GM06990 (cell line): Measurements from ENCODE around the gene ING3.
"Not testable (repeated sequence)": the region's sequence is repeated elsewhere in the genome, so short reads cannot be mapped to it uniquely, and the experiment has no call there.

Experiments
- DNase-seq: peaks from one replicate; pipeline ENCODE4 v3.0.0-alpha.2; 2011; ENCODE audit not compliant: insufficient read length; ENCODE audit errors: extremely low read depth
- H3K27me3 ChIP-seq: replicated peaks from 2 replicates; pipeline ENCODE4 v1.6.0; 2011; ENCODE audit warnings: low read length; ENCODE audit not compliant: control insufficient read depth, insufficient read depth
- H3K36me3 ChIP-seq: 2 replicates; pipeline ENCODE4 v1.5.1; 2011; ENCODE audit warnings: low read length; ENCODE audit not compliant: control insufficient read depth, insufficient read depth
- H3K4me3 ChIP-seq: replicated peaks from 2 replicates; pipeline ENCODE4 v1.5.1; 2011; ENCODE audit warnings: low read depth, mild to moderate bottlenecking, control low read depth, low read length
- CTCF ChIP-seq: IDR thresholded peaks from 2 replicates; pipeline ENCODE4 v1.5.1; 2011; ENCODE audit warnings: low read length, control low read depth, mild to moderate bottlenecking, inconsistent platforms; ENCODE audit not compliant: insufficient read depth, poor library complexity, severe bottlenecking

ING3 gene

GRCh38 chr7:120981888-120982615 lies 31.5 kb downstream of the ING3 start:
- Histone ChIP-seq H3K4me3 (no peak overlapping the region), H3K27me3 (no peaks in the 10 kb centered on the region), H3K36me3 (no peaks in the 10 kb centered on the region)
- TF ChIP-seq CTCF: no peak
- no peak for DNase-seq

- H3K27me3 ChIP-seq, H3K36me3 ChIP-seq, DNase-seq, H3K4me3 ChIP-seq: not testable (repeated sequence)
Measured at GRCh38 chr7:120983592-120983991, 33.0 kb downstream of the ING3 start.

- Histone ChIP-seq H3K4me3 (no peak overlapping the region), H3K36me3 (no peaks in the 10 kb centered on the region), H3K27me3 (peaks cover under 1% of the 10 kb centered on the region; the same call in 1 of the 2 replicates)
- TF ChIP-seq CTCF: no peak
- DNase-seq: no peak
Measured at GRCh38 chr7:120984406-120984805, 33.8 kb downstream of the ING3 start.

- Histone ChIP-seq H3K27me3 (peaks cover 4% of the 10 kb centered on the region), H3K36me3 (no peaks in the 10 kb centered on the region), H3K4me3 (no peak overlapping the region)
- no peak for TF ChIP-seq CTCF
- no peak for DNase-seq
Measured at GRCh38 chr7:120985130-120985758, 34.7 kb downstream of the ING3 start.

GRCh38 chr7:120985839-120986238 lies 35.3 kb downstream of the ING3 start:
- peaks cover 4% of the 10 kb centered on the region for H3K27me3 ChIP-seq
- DNase-seq: no peak
- no peak overlapping the region for H3K4me3 ChIP-seq

GRCh38 chr7:120986650-120987049 lies 36.1 kb downstream of the ING3 start:
- TF ChIP-seq CTCF: no peak
- Histone ChIP-seq H3K27me3 (peaks cover 4% of the 10 kb centered on the region), H3K36me3 (no peaks in the 10 kb centered on the region), H3K4me3 (no peak overlapping the region)
- no peak for DNase-seq

More at GRCh38 chr7:120985839-120986238, 35.3 kb downstream of the ING3 start:
- TF ChIP-seq CTCF: no peak
- no peaks in the 10 kb centered on the region for H3K36me3 ChIP-seq
